ACHN (cell line): ENCODE results near the gene CCDC68.

Experiments
- DNase-seq: peaks from one replicate; pipeline ENCODE4 v3.0.0-alpha.2; 2015
- in situ Hi-C: cut with HindIII; loops from 2 replicates; pipeline ENCODE4 v1.10.0; 2017; ENCODE audit warnings: low sequenced_read_pairs, low pct_ligation_motif_present, low pct_unique_long_range_greater_than_20kb

Gene CCDC68

DNA sequence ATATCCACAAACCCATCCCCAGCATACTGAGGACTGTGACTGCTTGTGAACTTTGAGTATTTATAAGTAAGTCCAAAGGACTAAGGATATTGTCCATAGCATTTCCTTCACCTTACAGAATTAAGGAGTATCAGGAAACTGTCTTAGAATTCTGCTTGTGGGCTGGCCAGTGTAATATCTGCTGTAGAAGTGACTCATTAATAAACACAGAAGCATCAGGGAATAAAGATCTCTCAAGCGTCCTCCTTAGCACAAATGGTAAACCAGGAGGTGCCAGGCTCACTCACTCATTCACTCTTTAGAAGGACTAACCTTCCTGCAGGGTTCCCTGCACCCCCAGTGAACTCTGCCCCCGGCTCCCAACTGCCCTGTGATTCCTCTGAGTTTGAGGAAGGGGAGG, 31.0 kb downstream of the CCDC68 start:
- DNase-seq: no peak
- in situ Hi-C loops: no loop called here

- in situ Hi-C loops: no loop called here
- DNase-seq: no peak
Observed at GRCh38 chr18:54926593-54927325, 32.5 kb downstream of the CCDC68 start.

DNA sequence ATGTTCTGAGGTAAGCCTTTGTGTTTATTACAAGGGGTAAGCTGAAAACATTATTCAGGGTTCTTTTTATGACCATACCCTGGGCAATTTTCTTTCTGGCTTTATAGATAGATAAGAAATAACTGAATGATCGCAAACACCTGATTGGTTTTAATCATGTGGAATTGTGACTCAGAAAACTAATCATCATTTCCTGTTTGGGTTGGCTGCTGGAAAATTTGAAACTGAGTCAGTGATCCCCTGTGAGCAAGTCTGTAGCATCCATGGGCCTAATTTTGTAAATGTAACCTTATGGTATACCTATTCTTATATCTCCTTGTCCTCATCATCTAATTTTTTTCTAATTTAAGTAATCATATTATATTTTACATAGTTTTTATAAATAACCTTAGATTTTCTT, 34.3 kb downstream of the CCDC68 start:
- in situ Hi-C loops: no loop called here
- no peak for DNase-seq

- in situ Hi-C loops: no loop called here
- no peak for DNase-seq
Observed at GRCh38 chr18:54923339-54923956, 35.8 kb downstream of the CCDC68 start.

- no peak for DNase-seq
- in situ Hi-C loops: no loop called here
Observed at GRCh38 chr18:54919412-54919811, 39.8 kb downstream of the CCDC68 start.

DNA sequence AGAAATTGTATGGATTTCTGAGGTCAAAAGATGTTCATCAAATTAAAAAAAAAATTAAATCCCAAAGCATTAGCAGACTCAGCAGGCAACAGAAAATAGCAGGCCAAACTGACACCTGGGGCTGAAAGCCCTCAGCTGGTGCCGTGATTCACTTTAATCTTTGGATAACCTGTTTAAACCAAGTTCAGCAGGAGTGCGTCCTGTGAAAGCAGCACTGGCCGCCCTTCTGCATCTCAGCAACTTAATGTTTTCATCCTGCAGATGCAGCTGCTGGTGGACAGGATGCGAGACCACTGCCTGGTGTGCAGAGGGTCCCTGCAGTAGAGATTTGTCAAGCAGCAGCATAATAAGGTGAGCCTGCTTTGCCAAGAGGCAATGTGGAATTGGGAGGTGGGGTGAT, 41.2 kb downstream of the CCDC68 start:
- no peak for DNase-seq
- in situ Hi-C loops: no loop called here

DNA sequence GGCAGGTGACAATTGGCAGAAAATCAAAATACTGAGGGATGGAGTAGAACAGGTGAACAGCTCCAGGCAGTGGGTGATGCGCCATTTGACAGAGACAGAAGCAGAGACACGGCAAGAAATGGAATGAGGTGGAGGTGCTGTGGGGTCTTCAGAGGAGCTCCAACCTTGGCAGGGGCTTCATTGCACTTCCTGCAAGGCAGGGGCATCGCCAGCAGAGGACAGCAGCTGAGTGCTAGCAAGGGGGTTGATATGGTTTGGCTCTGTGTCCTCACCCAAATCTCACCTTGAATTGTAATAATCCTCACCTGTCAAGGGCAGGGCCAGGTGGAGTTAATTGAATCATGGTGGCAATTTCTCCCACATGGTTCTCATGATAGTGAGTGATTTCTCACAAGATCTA, 42.8 kb downstream of the CCDC68 start:
- no peak for DNase-seq
- in situ Hi-C loops: no loop called here

- DNase-seq: no peak
- in situ Hi-C loops: no loop called here
Observed at GRCh38 chr18:54914816-54915215, 44.4 kb downstream of the CCDC68 start.

DNA sequence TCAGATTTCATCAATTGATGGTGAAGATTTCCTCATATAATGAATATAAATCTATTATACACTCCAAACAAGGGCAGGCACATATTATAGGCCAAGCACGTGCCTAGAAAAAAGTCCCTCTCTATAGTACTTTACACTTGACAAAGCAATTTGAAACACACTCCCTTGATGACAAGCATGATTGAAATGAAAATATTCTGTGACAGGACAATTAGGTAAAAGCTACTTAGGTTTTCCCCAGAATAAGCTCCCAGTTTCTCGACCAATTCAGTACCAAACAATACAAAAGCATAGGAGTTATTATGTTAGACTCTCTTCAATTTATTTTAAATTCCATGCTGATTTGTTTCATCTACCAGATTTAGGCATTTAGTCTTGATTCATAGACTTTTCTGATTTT, 47.7 kb downstream of the CCDC68 start:
- DNase-seq: no peak
- in situ Hi-C loops: no loop called here

DNA sequence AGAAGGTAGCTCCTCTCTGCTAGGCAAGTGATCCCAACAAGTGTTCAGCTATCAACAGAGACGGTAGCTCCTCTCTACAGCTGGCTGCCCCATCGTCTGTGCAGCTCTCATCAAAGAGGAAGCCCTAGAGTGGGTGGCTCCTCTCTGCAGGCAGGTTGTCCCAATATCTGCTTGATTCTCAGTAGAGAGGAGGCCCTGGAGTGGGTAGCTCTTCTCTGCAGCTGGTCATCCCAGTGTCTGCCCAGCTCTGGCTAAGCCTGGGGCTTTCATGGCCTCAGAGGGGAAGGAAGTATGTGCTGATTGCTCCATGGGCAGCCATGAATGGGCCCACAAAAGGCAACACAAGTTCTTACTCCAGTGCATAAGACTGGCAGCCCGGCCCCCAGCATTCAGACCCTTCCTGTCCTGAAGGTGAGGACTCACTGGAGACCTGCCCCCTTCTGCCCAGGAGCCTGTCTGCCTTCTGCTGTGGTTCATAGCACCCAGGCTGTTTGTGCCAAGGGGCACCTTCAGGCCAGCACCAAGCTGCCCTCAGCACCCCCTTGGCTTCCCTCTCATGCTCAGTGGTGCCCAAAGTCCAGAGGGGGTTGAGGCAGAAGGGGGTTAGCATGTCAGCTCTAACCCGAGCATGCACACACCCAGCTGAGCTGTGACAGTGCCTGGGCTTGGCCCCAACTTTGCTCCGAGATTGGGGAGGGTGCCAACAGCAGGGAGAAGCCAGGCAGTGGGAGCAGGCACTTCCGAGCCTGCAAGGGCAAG, 48.9 kb downstream of the CCDC68 start:
- in situ Hi-C loops: no loop called here
- DNase-seq: no peak

DNA sequence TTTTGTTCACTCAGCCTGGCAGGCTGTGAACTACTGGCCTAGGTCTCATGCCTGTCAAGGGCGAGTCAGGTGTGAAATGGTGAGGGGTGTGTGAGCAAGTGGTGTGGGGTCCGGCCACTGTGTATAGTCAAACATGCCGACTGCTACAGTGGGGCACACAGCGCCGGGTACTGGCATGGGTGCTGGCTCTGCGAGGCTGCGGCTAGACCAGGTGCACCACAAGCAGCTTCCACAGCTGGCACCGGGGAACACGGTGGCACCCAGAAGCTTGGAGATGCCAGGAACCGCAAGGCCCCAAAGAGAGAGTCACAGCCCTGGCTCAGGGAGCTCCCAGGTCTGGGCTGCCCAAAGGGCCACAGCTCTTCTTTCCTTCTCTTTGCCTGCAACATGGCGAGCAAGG, 49.7 kb downstream of the CCDC68 start:
- in situ Hi-C loops: no loop called here
- no peak for DNase-seq

GRCh38 chr18:54906331-54907185, 52.7 kb downstream of the CCDC68 start:
- no peak for DNase-seq
- in situ Hi-C loops: no loop called here

DNA sequence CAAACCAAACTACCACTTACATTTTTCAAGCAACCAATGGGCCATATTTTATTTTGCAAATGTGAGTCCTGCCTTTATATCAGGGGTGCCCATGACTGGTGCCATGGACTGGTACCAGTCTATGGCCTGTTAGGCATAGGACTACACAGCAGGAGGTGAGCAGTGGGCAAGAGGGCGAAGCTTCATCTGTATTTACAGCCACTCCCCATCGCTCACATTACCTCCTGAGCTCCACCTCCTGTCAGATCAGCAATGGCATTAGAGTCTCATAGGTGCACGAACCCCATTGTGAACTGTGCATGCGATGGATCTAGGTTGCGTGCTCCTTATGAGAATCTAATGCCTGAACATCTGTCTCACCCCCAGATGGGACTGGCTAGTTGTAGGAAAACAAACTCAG, 53.6 kb downstream of the CCDC68 start:
- in situ Hi-C loops: no loop called here
- DNase-seq: no peak

DNA sequence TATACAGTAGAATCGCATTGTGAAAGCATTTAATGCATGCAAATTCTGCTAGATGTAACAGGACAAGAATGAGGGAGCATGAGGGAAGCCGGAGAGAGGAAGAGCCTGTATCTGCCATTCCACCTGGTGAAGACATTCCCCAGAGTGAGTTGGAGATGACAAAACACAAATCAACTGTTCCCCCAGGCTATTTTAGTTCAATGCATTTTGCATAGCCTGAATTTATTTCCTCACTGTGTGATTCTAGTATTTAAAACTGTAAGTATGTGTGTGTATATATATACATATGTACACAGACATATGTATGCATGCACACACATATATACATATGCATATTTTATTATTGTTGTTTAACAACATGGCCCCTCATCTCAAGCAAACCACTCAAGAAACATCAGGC, 54.7 kb downstream of the CCDC68 start:
- in situ Hi-C loops: no loop called here
- DNase-seq: no peak

DNA sequence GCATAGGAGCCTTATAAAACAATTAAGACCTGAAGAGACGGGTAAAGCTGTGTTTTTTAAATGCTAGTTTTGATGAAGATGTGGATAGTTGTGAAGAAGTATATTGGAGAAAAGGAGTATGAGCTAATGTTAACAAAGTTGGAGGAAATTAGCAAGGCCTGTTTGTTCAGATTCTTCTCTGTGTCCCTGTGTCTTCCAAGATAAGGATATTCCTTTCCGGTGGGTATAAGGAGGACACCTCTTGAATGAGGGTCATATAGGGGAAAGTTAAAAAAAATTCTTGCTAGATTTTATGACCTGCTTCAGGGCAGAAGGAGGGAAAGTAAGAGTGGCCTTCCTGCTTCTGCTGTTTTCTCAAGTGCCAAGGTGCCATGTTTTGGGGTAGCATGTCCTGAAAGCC, 59.0 kb downstream of the CCDC68 start:
- DNase-seq: no peak
- in situ Hi-C loops: no loop called here

GRCh38 chr18:54899500-54899899, 59.8 kb downstream of the CCDC68 start:
- no peak for DNase-seq
- in situ Hi-C loops: no loop called here

DNA sequence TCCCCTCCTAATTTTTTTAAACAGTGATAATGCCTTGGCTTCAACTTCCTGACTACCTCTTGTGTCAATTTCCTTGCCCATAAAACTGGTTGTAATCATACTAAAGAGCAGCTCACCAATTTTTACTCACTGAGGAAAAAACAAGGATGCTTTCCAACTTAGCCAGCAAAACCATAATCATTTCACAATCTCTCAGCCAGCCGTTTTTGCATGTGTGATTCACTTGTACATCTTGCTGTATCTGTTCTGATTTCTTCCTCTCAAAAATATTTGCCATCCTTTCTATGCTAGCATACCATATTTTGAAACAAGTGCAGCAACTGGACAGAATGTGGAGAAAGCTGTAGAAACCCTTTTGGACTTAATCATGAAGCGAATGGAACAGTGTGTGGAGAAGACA, 70.3 kb downstream of the CCDC68 start:
- in situ Hi-C loops: no loop called here
- DNase-seq: no peak

GRCh38 chr18:54888378-54888777, 70.9 kb downstream of the CCDC68 start:
- no peak for DNase-seq
- in situ Hi-C loops: no loop called here
